Mesenchymal stem cell (in vitro differentiated cells and primary cell): ENCODE measurements around the gene SYT8.

Experiments
- DNase-seq: peaks from one replicate; pipeline ENCODE4 v3.0.0-alpha.2; 2013
- H2AFZ ChIP-seq: one replicate; pipeline ENCODE4 v1.6.1; 2013; ENCODE audit warnings: low read depth, mild to moderate bottlenecking, control low read depth, inconsistent platforms, low read length, moderate library complexity
- H2AK5ac ChIP-seq: 2 replicates; pipeline ENCODE4 v1.6.1; 2013; ENCODE audit warnings: low read length, moderate library complexity, mild to moderate bottlenecking, inconsistent platforms; ENCODE audit not compliant: severe bottlenecking
- H2BK120ac ChIP-seq: one replicate; pipeline ENCODE4 v1.6.1; 2013; ENCODE audit warnings: low read depth, mild to moderate bottlenecking, inconsistent platforms, low read length, moderate library complexity
- H2BK12ac ChIP-seq, 2 experiments: one replicate each; pipeline ENCODE4 v1.6.1; 2013; ENCODE audit warnings: inconsistent platforms in 2 of 2, low read length in 2 of 2, mild to moderate bottlenecking in 2 of 2, moderate library complexity in 2 of 2, control low read depth in 1 of 2
- H2BK15ac ChIP-seq: one replicate; pipeline ENCODE4 v1.6.1; 2013; ENCODE audit warnings: mild to moderate bottlenecking, low read depth, inconsistent platforms; ENCODE audit not compliant: poor library complexity, severe bottlenecking
- H2BK5ac ChIP-seq: 2 replicates; pipeline ENCODE4 v1.6.1; 2013; ENCODE audit warnings: low read depth, mild to moderate bottlenecking, low read length, control low read depth, inconsistent platforms; ENCODE audit not compliant: poor library complexity, severe bottlenecking
- H3K14ac ChIP-seq, 2 experiments: one replicate each; pipeline ENCODE4 v1.6.1; 2013; ENCODE audit warnings: inconsistent platforms in 2 of 2, low read length in 2 of 2, control low read depth in 1 of 2, mild to moderate bottlenecking in 1 of 2, moderate library complexity in 1 of 2
- H3K18ac ChIP-seq, 2 experiments: one replicate each; pipeline ENCODE4 v1.6.1; 2013; ENCODE audit warnings: inconsistent platforms in 2 of 2, low read length in 2 of 2, control low read depth in 1 of 2, low read depth in 1 of 2, mild to moderate bottlenecking in 1 of 2
- H3K23ac ChIP-seq, 2 experiments: one replicate each; pipeline ENCODE4 v1.6.1; 2013; ENCODE audit warnings: inconsistent platforms in 2 of 2, low read length in 2 of 2, mild to moderate bottlenecking in 2 of 2, moderate library complexity in 2 of 2, control low read depth in 1 of 2
- H3K27ac ChIP-seq: 2 replicates; pipeline ENCODE4 v1.5.1; 2013; ENCODE audit warnings: mild to moderate bottlenecking, moderate library complexity, low read length, control low read depth, inconsistent platforms; ENCODE audit not compliant: poor library complexity, severe bottlenecking
- H3K27me3 ChIP-seq, 2 experiments: 2 replicates each; pipeline versions ENCODE4 v1.6.1 to v1.7.0; 2013; ENCODE audit warnings: low read length in 2 of 2, mild to moderate bottlenecking in 2 of 2, moderate library complexity in 2 of 2, control low read depth in 1 of 2, inconsistent platforms in 1 of 2; ENCODE audit not compliant: control insufficient read depth in 1 of 2, insufficient read depth in 1 of 2
- H3K36me3 ChIP-seq, 2 experiments: 2 replicates each; pipeline versions ENCODE4 v1.6.1 to v1.7.0; 2013; ENCODE audit warnings: low read length in 2 of 2, control low read depth in 1 of 2, inconsistent platforms in 1 of 2, low read depth in 1 of 2, mild to moderate bottlenecking in 1 of 2; ENCODE audit not compliant: insufficient read depth in 2 of 2, control insufficient read depth in 1 of 2
- H3K4ac ChIP-seq, 2 experiments: one replicate each; pipeline ENCODE4 v1.6.1; 2013; ENCODE audit warnings: inconsistent platforms in 2 of 2, low read length in 2 of 2, mild to moderate bottlenecking in 2 of 2, moderate library complexity in 2 of 2, control low read depth in 1 of 2, low read depth in 1 of 2
- H3K4me1 ChIP-seq: 2 replicates; pipeline ENCODE4 v1.6.1; 2013; ENCODE audit warnings: low read depth, low read length, control low read depth; ENCODE audit not compliant: control insufficient read depth, insufficient read depth
- H3K4me2 ChIP-seq: 2 replicates; pipeline ENCODE4 v1.6.1; 2013; ENCODE audit warnings: low read length, mild to moderate bottlenecking, inconsistent platforms; ENCODE audit not compliant: poor library complexity, severe bottlenecking
- H3K4me3 ChIP-seq, 2 experiments: 2 replicates each; pipeline versions ENCODE4 v1.5.1 to v1.7.0; 2013; ENCODE audit warnings: low read length in 2 of 2, mild to moderate bottlenecking in 2 of 2, control low read depth in 1 of 2, low read depth in 1 of 2; ENCODE audit not compliant: insufficient read depth in 1 of 2
- H3K79me1 ChIP-seq: replicated peaks from 2 replicates; pipeline ENCODE4 v1.6.1; 2013; ENCODE audit warnings: mild to moderate bottlenecking, control low read depth, low read length, inconsistent platforms; ENCODE audit not compliant: poor library complexity, severe bottlenecking
- H3K9ac ChIP-seq: 2 replicates; pipeline ENCODE4 v1.7.0; 2013; ENCODE audit warnings: mild to moderate bottlenecking, low read length, moderate library complexity
- H3K9me3 ChIP-seq: 2 replicates; pipeline ENCODE4 v1.7.0; 2013; ENCODE audit warnings: mild to moderate bottlenecking, low read length; ENCODE audit not compliant: control insufficient read depth
- H4K8ac ChIP-seq: one replicate; pipeline ENCODE4 v1.6.1; 2013; ENCODE audit warnings: inconsistent platforms, mild to moderate bottlenecking, low read length, moderate library complexity
- H4K91ac ChIP-seq: one replicate; pipeline ENCODE4 v1.6.1; 2013; ENCODE audit warnings: mild to moderate bottlenecking, low read length, inconsistent platforms
- WGBS: methylation state at CpG from one replicate; pipeline ENCODE4 v1.1.7; 2013; ENCODE audit warnings: mixed read lengths; 5-methylcytosine and 5-hydroxymethylcytosine counted together

SYT8 gene

GRCh38 chr11:1843796-1844195, 9.0 kb downstream of the SYT8 start:
- DNase-seq, result no peak
- no peaks in the 10 kb centered on the region for H3K36me3 ChIP-seq
- no peak overlapping the region for H3K23ac ChIP-seq
- H3K4ac ChIP-seq, result peak overlapping the region in 1 of 2 experiments; percentile 13
- peak overlapping the region; percentile 86 for H4K8ac ChIP-seq
- peak overlapping the region; percentile 49 for H2BK15ac ChIP-seq
- H2AFZ ChIP-seq, result no peak overlapping the region
- WGBS, result 96% methylated on average over 8 of the region's 8 CpGs
- H2BK5ac ChIP-seq, result no peak overlapping the region
- H3K27me3 ChIP-seq, result peaks cover 6 to 14% of the 10 kb centered on the region in 2 experiments
- H2BK12ac ChIP-seq, result peak overlapping the region in 1 of 2 experiments; percentile 59
- peak overlapping the region; percentile 87 for H4K91ac ChIP-seq
- no peak overlapping the region for H3K4me3 ChIP-seq
- H3K14ac ChIP-seq, result peak overlapping the region in 1 of 2 experiments; percentile 11
- H3K9ac ChIP-seq, result no peak overlapping the region
- H3K4me2 ChIP-seq, result no peak overlapping the region
- H2BK120ac ChIP-seq, result peak overlapping the region; percentile 55
- H2AK5ac ChIP-seq, result no peak overlapping the region
- H3K79me1 ChIP-seq, result no peaks in the 10 kb centered on the region
- H3K27ac ChIP-seq, result no peak overlapping the region
- H3K4me1 ChIP-seq, result peaks cover 10% of the 10 kb centered on the region
- H3K18ac ChIP-seq, result peak overlapping the region in 1 of 2 experiments; percentile 71
- no peaks in the 10 kb centered on the region for H3K9me3 ChIP-seq

GRCh38 chr11:1844221-1845094, 9.7 kb downstream of the SYT8 start:
- Histone ChIP-seq H3K9me3 (no peaks in the 10 kb centered on the region), H4K8ac (peak overlapping the region; percentile 86), H4K91ac (peak overlapping the region; percentile 87), H2BK12ac (peak overlapping the region; percentile 61 to 96), H3K14ac (peak overlapping the region in 1 of 2 experiments; percentile 69), H3K4ac (peak overlapping the region; percentile 7 to 13), H3K27me3 (peaks cover 8 to 14% of the 10 kb centered on the region in 2 experiments), H3K4me3 (no peak overlapping the region), H2AK5ac (no peak overlapping the region), H3K36me3 (no peaks in the 10 kb centered on the region), H2AFZ (peak overlapping the region; percentile 49), H3K4me2 (no peak overlapping the region), H3K4me1 (peaks cover 10% of the 10 kb centered on the region), H3K79me1 (no peaks in the 10 kb centered on the region), H3K27ac (no peak overlapping the region), H3K9ac (peak overlapping the region; percentile 30), H2BK120ac (peak overlapping the region; percentile 55), H3K23ac (no peak overlapping the region), H2BK15ac (peak overlapping the region; percentile 45), H3K18ac (peak overlapping the region; percentile 7 to 71), H2BK5ac (no peak overlapping the region)
- peak; percentile 44 for DNase-seq
- WGBS, result 66% methylated on average over 18 of the region's 23 CpGs

GRCh38 chr11:1845095-1845429, 10.3 kb downstream of the SYT8 start:
- 59% methylated on average over 1 of the region's 1 CpG for WGBS
- Histone ChIP-seq H3K36me3 (no peaks in the 10 kb centered on the region), H3K14ac (peak overlapping the region in 1 of 2 experiments; percentile 5), H3K79me1 (no peaks in the 10 kb centered on the region), H3K4me3 (no peak overlapping the region), H3K9ac (peak overlapping the region; percentile 30), H3K9me3 (no peaks in the 10 kb centered on the region), H2BK12ac (peak overlapping the region; percentile 79 to 96), H3K4me2 (no peak overlapping the region), H2AK5ac (no peak overlapping the region), H2BK5ac (no peak overlapping the region), H4K8ac (peak overlapping the region; percentile 76), H3K18ac (peak overlapping the region in 1 of 2 experiments; percentile 81), H4K91ac (peak overlapping the region; percentile 20), H2BK120ac (no peak overlapping the region), H3K4ac (peak overlapping the region; percentile 7 to 62), H2BK15ac (peak overlapping the region; percentile 30), H3K27me3 (peaks cover 8 to 17% of the 10 kb centered on the region in 2 experiments), H3K4me1 (peaks cover 10% of the 10 kb centered on the region), H3K23ac (peak overlapping the region in 1 of 2 experiments; percentile 6), H2AFZ (peak overlapping the region; percentile 47), H3K27ac (no peak overlapping the region)
- no peak for DNase-seq
